Adipose tissue (tissue), 3 donors: Measurements from ENCODE around the gene SRMS. TPM values are rescaled to one million over a fixed set of nuclear protein-coding genes. Genes with fewer than 3 reads are reported as not detected.

ENCODE experiments used
- H3K27ac ChIP-seq: one replicate; pipeline ENCODE4 v1.5.1; 2013; ENCODE audit warnings: low read depth, low read length
- WGBS, 3 donors: extraction: QIAGEN DNeasy Blood & Tissue Kit; methylation state at CpG; one replicate each; pipeline ENCODE4 v1.1.7; 2013; 5-methylcytosine and 5-hydroxymethylcytosine counted together
- polyA plus RNA-seq, 3 donors: library from polyadenylated mRNA; stranded (reverse); fragments of 200-250 nt; gene quantifications; one replicate each; pipeline ENCODE4 v1.2.3, GENCODE V29; 2013
- donor health status: healthy with polysubstance abuse.
- donor health status: Bipolar disorder and iron deficiency.
- donor health status: healthy.

The SRMS gene
- polyA plus RNA-seq, 3 donors = 0.06 TPM; not detected in 2

- no peak overlapping the region for H3K27ac ChIP-seq
- 36 to 61% (median 57%) methylated on average over 12 of the region's 12 CpGs for WGBS, 3 donors
Measured at GRCh38 chr20:63534427-63534830, 13.1 kb downstream of the SRMS start.

- no peak overlapping the region for H3K27ac ChIP-seq
- WGBS, 3 donors = 54 to 74% (median 55%) methylated on average over 28 of the region's 28 CpGs
Measured at GRCh38 chr20:63533871-63534393, 13.6 kb downstream of the SRMS start.

GRCh38 chr20:63533388-63533787 is 14.2 kb downstream of the SRMS start:
- H3K27ac ChIP-seq = no peak overlapping the region
- WGBS, 3 donors = 80 to 81% (median 80%) methylated on average over 14 of the region's 14 CpGs

- 74 to 80% (median 76%) methylated on average over 24 of the region's 24 CpGs for WGBS, 3 donors
- H3K27ac ChIP-seq = no peak overlapping the region
Measured at GRCh38 chr20:63532449-63532971, 15.0 kb downstream of the SRMS start.

GRCh38 chr20:63531686-63532448 is 15.7 kb downstream of the SRMS start:
- no peak overlapping the region for H3K27ac ChIP-seq
- 75 to 89% (median 81%) methylated on average over 27 of the region's 27 CpGs for WGBS, 3 donors

- WGBS, 3 donors = 58 to 71% (median 64%) methylated on average over 14 of the region's 14 CpGs
- H3K27ac ChIP-seq = no peak overlapping the region
Measured at GRCh38 chr20:63530788-63531160, 16.8 kb downstream of the SRMS start.

GRCh38 chr20:63529861-63530787 is 17.4 kb downstream of the SRMS start:
- 76 to 82% (median 81%) methylated on average over 37 to 39 of the region's 39 CpGs for WGBS, 3 donors
- no peak overlapping the region for H3K27ac ChIP-seq

- H3K27ac ChIP-seq = no peak overlapping the region
Measured at GRCh38 chr20:63529180-63529860, 18.2 kb downstream of the SRMS start.

GRCh38 chr20:63527184-63527583 is 20.4 kb downstream of the SRMS start:
- WGBS, 3 donors = 84 to 89% (median 88%) methylated on average over 9 of the region's 9 CpGs
- no peak overlapping the region for H3K27ac ChIP-seq

More at GRCh38 chr20:63529180-63529860, 18.2 kb downstream of the SRMS start:
- WGBS, 3 donors = 83 to 86% (median 85%) methylated on average over 27 of the region's 27 CpGs

- no peak overlapping the region for H3K27ac ChIP-seq
- WGBS, 3 donors = 18 to 25% (median 22%) methylated on average over 2 of the region's 2 CpGs
Measured at GRCh38 chr20:63525971-63526370, 21.6 kb downstream of the SRMS start.

- no peak overlapping the region for H3K27ac ChIP-seq
- 61 to 74% (median 68%) methylated on average over 3 of the region's 3 CpGs for WGBS, 3 donors
Measured at GRCh38 chr20:63525185-63525584, 22.4 kb downstream of the SRMS start.

GRCh38 chr20:63522981-63523611 is 24.5 kb downstream of the SRMS start:
- WGBS, 3 donors = 91 to 99% (median 98%) methylated on average over 10 to 11 of the region's 11 CpGs
- no peak overlapping the region for H3K27ac ChIP-seq

- no peak overlapping the region for H3K27ac ChIP-seq
- WGBS, 3 donors = 52 to 76% (median 74%) methylated on average over 12 to 13 of the region's 13 CpGs
Measured at GRCh38 chr20:63522091-63522868, 25.3 kb downstream of the SRMS start.

- 30 to 50% (median 49%) methylated on average over 21 to 23 of the region's 23 CpGs for WGBS, 3 donors
- H3K27ac ChIP-seq = no peak overlapping the region
Measured at GRCh38 chr20:63521602-63522001, 25.9 kb downstream of the SRMS start.

GRCh38 chr20:63520934-63521601 is 26.5 kb downstream of the SRMS start:
- no peak overlapping the region for H3K27ac ChIP-seq
- WGBS, 3 donors = 1 to 2% (median 1%) methylated on average over 33 to 68 of the region's 68 CpGs

- H3K27ac ChIP-seq = no peak within 1 kb of the TSS
- WGBS, 3 donors = 0 to 1% (median 0%) methylated on average over 25 to 64 of the region's 64 CpGs
Measured at GRCh38 chr20:63520504-63520933, 27.0 kb downstream of the SRMS start, which contains the start of gene PPDPF. Gene PPDPF (plus strand): TSS chr20:63520765. CDS start chr20:63521309, 544 bp downstream.
